Esophagus squamous epithelium (tissue), 4 donors: ENCODE data around the gene TXNDC11.

Experiments used
- CTCF ChIP-seq, 6 experiments: fragments of 450-650 bp in 4 of 6; fragments of 200-600 bp in 2 of 6; sonication (generic) in 2 of 6; IDR thresholded peaks; one replicate each; pipeline ENCODE4 v1.5.1; 2016 to 2019; ENCODE audit warnings: antibody characterized with exemption in 6 of 6, mild to moderate bottlenecking in 4 of 6, moderate library complexity in 4 of 6
- POLR2A ChIP-seq, 4 donors: fragments of 450-650 bp; IDR thresholded peaks; one replicate each; pipeline ENCODE4 v1.6.1; 2017; ENCODE audit warnings: antibody characterized with exemption in 4 of 4, mild to moderate bottlenecking in 4 of 4, moderate library complexity in 3 of 4

DNA sequence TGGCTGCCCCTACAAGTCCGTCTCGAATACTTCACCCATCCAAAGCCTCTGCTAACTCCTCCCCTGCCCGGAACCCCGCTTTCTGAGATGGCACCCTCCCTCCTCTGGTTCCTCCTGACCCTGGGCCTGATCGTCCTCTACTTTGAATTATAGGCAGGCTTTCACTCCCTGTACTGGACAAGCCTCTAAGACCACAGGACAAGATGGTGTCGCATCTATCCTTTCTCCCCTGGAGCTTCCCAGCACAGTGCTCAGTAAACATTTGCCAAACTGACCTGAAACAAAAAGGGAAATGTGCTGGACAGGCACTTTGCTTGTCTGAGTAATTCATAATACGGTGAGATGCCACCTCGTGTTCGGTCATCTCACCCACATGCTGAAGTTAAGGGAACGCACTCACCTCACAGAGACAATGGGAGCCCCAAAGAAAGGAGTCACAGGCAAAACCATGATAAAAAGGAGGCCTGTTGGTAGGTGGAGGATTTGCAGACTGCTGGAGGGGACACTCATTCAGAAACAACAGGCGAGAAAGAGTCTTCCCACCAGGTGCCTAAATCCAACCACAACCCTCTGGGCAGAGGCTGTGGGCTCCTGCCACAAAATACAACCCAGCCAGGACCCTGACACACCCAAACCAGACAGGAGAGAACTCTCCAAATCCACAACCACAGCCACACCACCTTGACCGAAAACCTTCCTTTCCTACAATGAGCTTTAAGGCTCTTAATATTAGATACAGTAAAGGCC is 46.2 kb downstream of the TXNDC11 start:
- no peak for TF ChIP-seq CTCF (IDR thresholded peaks at IDR 0.05)
- TF ChIP-seq POLR2A (IDR thresholded peaks at IDR 0.05): no peak
